Suprapubic skin (tissue), 3 donors: Measurements from ENCODE around the gene MXRA5.

Experiments used
- EP300 ChIP-seq: sonication (generic); formaldehyde crosslinking; IDR thresholded peaks from one replicate; pipeline ENCODE4 v1.6.1; 2017; ENCODE audit warnings: antibody characterized with exemption
- POLR2A ChIP-seq, 2 donors: fragments of 450-650 bp; IDR thresholded peaks; one replicate each; pipeline ENCODE4 v1.6.1; 2017; ENCODE audit warnings: antibody characterized with exemption in 2 of 2, mild to moderate bottlenecking in 2 of 2, moderate library complexity in 2 of 2
- TF ChIP-seq, protein P1 (sequence below), 2 donors: fragments of 200-600 bp in 1 of 2; fragments of 450-650 bp in 1 of 2; sonication (generic) in 1 of 2; IDR thresholded peaks; one replicate each; pipeline ENCODE4 v1.5.1; 2016 to 2019; ENCODE audit warnings: antibody characterized with exemption in 2 of 2, mild to moderate bottlenecking in 1 of 2, moderate library complexity in 1 of 2

DNA sequence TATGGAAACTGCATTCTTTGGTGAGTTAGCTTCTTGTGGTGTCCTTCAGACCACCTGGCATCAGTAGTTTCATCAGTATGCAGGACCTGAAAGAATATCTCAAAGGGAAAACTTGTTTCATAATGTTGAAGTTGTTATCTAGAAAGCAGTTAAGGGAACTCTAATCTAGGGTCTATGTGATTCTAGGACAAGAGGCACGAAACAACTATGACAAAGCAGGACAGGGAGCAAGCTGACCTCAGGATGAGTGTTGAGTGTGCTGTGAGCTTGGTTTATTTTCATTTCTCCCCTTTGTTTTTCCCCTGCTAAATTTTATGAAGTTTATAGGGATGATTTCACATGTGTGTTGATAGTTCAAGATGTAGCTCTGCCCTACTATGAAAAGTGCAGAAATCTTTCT lies 65.7 kb downstream of the MXRA5 start:
- TF ChIP-seq POLR2A (IDR thresholded peaks at IDR 0.05), result no peak
- TF ChIP-seq EP300, result no peak
- TF ChIP-seq, protein P1, sequence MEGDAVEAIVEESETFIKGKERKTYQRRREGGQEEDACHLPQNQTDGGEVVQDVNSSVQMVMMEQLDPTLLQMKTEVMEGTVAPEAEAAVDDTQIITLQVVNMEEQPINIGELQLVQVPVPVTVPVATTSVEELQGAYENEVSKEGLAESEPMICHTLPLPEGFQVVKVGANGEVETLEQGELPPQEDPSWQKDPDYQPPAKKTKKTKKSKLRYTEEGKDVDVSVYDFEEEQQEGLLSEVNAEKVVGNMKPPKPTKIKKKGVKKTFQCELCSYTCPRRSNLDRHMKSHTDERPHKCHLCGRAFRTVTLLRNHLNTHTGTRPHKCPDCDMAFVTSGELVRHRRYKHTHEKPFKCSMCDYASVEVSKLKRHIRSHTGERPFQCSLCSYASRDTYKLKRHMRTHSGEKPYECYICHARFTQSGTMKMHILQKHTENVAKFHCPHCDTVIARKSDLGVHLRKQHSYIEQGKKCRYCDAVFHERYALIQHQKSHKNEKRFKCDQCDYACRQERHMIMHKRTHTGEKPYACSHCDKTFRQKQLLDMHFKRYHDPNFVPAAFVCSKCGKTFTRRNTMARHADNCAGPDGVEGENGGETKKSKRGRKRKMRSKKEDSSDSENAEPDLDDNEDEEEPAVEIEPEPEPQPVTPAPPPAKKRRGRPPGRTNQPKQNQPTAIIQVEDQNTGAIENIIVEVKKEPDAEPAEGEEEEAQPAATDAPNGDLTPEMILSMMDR (IDR thresholded peaks at IDR 0.05), result no peak
